Embryonic facial prominence (tissue), 1 donor: ENCODE data around the gene LDLRAP1.

ENCODE experiments used
- DNase-seq: peaks from one replicate; pipeline ENCODE4 v3.0.0-alpha.2; 2016; ENCODE audit errors: extremely low spot score

LDLRAP1 gene

GRCh38 chr1:25524568-25525360 is 18.6 kb upstream of the LDLRAP1 start:
- no peak for DNase-seq

- no peak for DNase-seq
Measured at GRCh38 chr1:25525361-25525688, 18.1 kb upstream of the LDLRAP1 start.

GRCh38 chr1:25526753-25527152 is 16.7 kb upstream of the LDLRAP1 start:
- no peak for DNase-seq

- no peak for DNase-seq
Measured at GRCh38 chr1:25527226-25527846, 16.1 kb upstream of the LDLRAP1 start.

GRCh38 chr1:25527946-25528595 is 15.3 kb upstream of the LDLRAP1 start:
- DNase-seq: no peak

- DNase-seq: no peak
Measured at GRCh38 chr1:25528881-25529517, 14.4 kb upstream of the LDLRAP1 start.

GRCh38 chr1:25529518-25530185 is 13.8 kb upstream of the LDLRAP1 start:
- no peak for DNase-seq

- no peak for DNase-seq
Measured at GRCh38 chr1:25530186-25531081, 13.0 kb upstream of the LDLRAP1 start.

- no peak for DNase-seq
Measured at GRCh38 chr1:25531082-25531461, 12.3 kb upstream of the LDLRAP1 start.

- DNase-seq: no peak
Measured at GRCh38 chr1:25532970-25533369, 10.4 kb upstream of the LDLRAP1 start.

GRCh38 chr1:25533775-25534409 is 9.5 kb upstream of the LDLRAP1 start:
- no peak for DNase-seq

GRCh38 chr1:25534410-25534788 is 9.0 kb upstream of the LDLRAP1 start:
- no peak for DNase-seq

- DNase-seq: no peak
Measured at GRCh38 chr1:25536124-25536523, 7.3 kb upstream of the LDLRAP1 start.

- no peak for DNase-seq
Measured at GRCh38 chr1:25537153-25537831, 6.1 kb upstream of the LDLRAP1 start.

- DNase-seq: no peak
Measured at GRCh38 chr1:25538191-25538767, 5.1 kb upstream of the LDLRAP1 start.

- DNase-seq: no peak
Measured at GRCh38 chr1:25540750-25541342, 2.6 kb upstream of the LDLRAP1 start.

GRCh38 chr1:25541425-25541824 is 2.0 kb upstream of the LDLRAP1 start:
- no peak for DNase-seq

- DNase-seq: no peak
Measured at GRCh38 chr1:25541889-25542658, 1.3 kb upstream of the LDLRAP1 start.
